Kasumi-1 (cell line): ENCODE results near the gene IFIT1.
"Not testable (repeated sequence)": the region's sequence is repeated elsewhere in the genome, so short reads cannot be mapped to it uniquely, and the experiment has no call there.

ENCODE experiments used
- DNase-seq, 2 experiments: peaks; one replicate each; lab custom pipeline; 2025; lab: John Stamatoyannopoulos, UW

Gene IFIT1

GRCh38 chr10:89399956-89400355 is 7.5 kb downstream of the IFIT1 start:
- no peak for DNase-seq

GRCh38 chr10:89403043-89403442 is 10.6 kb downstream of the IFIT1 start:
- DNase-seq, result no peak

- DNase-seq, result no peak
These were observed 12.0 kb downstream of the IFIT1 start for GRCh38 chr10:89404104-89405047.

DNA sequence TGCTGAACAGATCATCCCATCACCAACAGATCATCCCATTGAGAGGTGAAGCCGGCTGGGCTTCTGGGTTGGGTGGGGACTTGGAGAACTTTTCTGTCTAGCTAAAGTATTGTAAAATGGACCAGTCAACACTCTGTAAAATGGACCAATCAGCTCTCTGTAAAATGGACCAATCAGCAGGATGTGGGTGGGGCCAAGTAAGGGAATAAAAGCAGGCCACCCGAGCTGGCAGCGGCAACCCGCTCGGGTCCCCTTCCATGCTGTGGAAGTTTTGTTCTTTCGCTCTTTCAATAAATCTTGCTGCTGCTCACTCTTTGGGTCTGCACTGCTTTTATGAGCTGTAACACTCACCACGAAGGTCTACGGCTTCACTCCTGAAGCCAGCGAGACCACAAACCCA is 13.8 kb downstream of the IFIT1 start:
- not testable (repeated sequence) for DNase-seq

- DNase-seq, result not testable (repeated sequence)
These were observed 15.4 kb downstream of the IFIT1 start for GRCh38 chr10:89407792-89408191.

- not testable (repeated sequence) for DNase-seq
These were observed 16.9 kb downstream of the IFIT1 start for GRCh38 chr10:89409282-89409681.

GRCh38 chr10:89410551-89410950 is 18.1 kb downstream of the IFIT1 start:
- DNase-seq, result not testable (repeated sequence)

GRCh38 chr10:89411135-89411534 is 18.7 kb downstream of the IFIT1 start:
- not testable (repeated sequence) for DNase-seq

- not testable (repeated sequence) for DNase-seq
These were observed 19.9 kb downstream of the IFIT1 start for GRCh38 chr10:89412276-89412675.

- no peak for DNase-seq
These were observed 21.0 kb downstream of the IFIT1 start for GRCh38 chr10:89413398-89413912.

GRCh38 chr10:89414146-89414878 is 21.9 kb downstream of the IFIT1 start, which contains the start of gene IFIT5:
IFIT5 (plus strand) TSS chr10:89414568; CDS start chr10:89414799, 231 bp downstream.
- DNase-seq, result peak; percentile 72 to 80

DNA sequence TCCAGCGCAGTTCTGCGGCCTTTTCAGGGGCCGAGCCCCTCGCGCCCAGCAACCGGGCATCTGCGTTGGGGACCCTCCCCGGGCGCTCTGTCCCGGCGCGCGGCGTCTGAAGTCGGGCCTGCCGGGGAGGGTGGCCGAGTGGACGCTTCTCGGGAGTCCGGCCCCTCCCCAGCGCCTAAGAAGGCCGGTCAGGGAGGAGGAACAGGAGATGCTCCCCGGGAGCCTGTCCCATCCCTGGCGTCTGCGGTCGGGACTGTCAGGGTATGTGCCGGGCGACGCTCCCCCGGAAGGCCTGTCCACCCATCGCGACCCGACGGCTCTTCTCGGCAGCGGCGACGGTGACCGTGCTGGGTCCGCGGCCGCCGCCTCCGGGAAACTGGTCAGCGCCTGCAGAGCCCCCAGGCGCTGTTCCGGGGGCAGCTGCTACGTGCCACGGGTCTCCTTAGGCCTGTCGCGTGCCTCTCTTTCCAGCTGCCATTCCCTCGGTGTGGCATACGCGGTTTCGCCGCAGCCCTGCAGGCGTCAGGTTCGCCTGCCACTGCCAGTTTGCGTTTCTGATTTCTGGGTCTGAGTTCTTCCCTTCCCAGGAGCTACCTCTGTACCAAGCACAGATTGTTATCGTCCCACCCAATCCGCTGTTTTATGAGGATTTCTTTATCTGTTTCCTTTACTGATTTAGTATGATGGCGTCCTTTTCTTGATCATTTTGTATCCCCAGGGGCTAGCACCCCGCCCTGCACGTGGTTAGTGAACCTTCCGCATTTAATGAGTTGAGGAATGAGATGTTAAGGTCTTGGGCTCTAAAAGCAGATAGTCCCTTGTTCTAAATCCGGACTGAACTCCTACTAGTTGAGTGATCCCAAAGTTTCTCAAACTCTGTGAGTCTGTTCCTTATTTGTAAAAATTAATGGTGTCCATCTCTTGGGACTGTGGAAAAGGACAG is 22.7 kb downstream of the IFIT1 start:
- DNase-seq, result no peak

DNA sequence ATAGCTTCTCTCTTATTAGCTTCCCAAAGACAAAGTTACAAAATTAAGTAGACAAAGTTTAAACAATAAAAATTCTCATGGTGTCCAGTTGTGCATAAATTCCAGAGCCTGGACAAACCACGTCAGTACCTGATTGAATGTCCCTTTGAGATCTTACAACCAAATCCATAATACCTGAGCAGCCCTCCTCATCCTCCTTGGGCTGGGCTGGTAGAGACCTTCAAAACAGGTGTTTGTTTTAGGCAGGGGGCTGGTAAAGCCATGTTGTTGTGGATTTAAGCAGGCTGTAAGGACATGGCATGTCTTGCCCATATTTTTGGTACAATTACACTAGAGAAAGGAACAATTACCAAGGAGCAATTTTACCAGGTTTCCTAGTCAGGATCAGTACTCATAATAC is 24.0 kb downstream of the IFIT1 start:
- no peak for DNase-seq

GRCh38 chr10:89419548-89419947 is 27.1 kb downstream of the IFIT1 start:
- peak in 1 of 2 experiments; percentile 31 for DNase-seq

DNA sequence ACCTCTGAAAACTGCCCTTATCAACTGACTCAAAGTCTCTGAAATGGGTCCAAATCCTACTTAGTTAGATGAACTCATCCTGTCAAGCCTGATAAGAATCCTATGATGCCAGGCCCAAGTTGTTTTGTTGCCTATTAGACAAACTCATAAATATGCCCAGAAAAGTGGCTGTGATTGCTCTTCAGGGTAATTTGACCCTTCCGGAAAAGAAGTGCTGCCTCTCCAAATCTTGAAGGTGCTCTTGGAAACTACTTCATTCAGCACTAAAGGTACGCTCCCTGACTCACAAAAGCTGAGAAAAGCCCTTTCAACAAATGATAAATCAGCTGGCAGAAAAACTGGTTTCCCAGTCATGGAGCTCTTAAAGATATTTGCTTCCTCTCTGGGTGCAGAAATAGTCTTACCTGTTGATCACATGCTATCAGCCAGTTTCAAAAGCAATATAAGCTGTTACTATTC is 28.6 kb downstream of the IFIT1 start:
- DNase-seq, result no peak

DNA sequence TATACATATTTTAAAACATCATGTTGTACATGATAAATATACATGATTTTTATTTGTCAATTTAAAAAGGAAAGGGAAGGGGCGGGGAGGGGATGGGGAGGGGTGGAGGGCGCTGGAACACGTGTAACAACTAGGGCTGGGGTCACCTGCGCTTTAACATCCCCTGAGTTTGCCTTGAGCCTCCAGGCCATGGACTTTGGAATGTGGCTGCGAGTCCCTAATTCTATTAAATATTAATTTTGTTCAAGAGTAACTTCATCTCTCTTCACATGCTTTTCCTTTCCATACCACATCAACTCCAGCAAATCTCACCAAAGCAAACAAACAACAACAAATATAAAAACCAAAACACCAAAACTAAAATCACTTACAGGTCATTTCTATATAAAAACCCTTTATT is 32.6 kb downstream of the IFIT1 start:
- DNase-seq, result no peak

- DNase-seq, result peak; percentile 76 to 87
These were observed 33.9 kb downstream of the IFIT1 start for GRCh38 chr10:89426230-89426868.

DNA sequence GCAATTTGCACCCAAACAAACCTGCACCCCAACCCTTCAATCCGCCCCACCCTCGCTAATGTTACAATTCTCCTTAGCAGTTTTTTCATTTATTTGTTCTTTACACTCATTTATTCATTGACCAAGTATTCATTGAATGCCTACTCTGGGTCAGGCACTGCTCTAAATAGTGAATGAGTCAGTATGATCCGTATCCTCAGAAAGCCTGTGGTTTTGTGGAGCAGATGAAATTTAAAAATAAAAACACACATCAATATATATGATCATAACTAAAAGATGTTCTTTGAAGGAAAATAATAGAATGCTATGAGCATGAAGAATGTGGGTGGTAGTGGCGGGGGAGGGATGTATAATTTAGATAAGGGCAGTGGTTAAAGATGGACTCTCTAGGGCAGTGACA is 35.2 kb downstream of the IFIT1 start:
- DNase-seq, result no peak

GRCh38 chr10:89428877-89429276 is 36.5 kb downstream of the IFIT1 start:
- DNase-seq, result no peak

GRCh38 chr10:89431977-89432376 is 39.6 kb downstream of the IFIT1 start:
- DNase-seq, result no peak

GRCh38 chr10:89438525-89438924 is 46.1 kb downstream of the IFIT1 start:
- DNase-seq, result no peak
